Hindlimb muscle (tissue), 1 donor: ENCODE measurements around the gene BEAN1. TPM values are rescaled to one million over a fixed set of nuclear protein-coding genes. Genes with fewer than 3 reads are reported as not detected.

Experiments used
- DNase-seq: peaks from one replicate; pipeline ENCODE4 v3.0.0-alpha.2; 2013
- polyA plus RNA-seq: library from polyadenylated mRNA; unstranded; fragments of 120-200 nt; gene quantifications from one replicate; pipeline ENCODE4 v1.2.1, GENCODE V29; 2013; ENCODE audit not compliant: insufficient read length

Gene BEAN1
- polyA plus RNA-seq, 1 donor = 0.79 TPM

DNA sequence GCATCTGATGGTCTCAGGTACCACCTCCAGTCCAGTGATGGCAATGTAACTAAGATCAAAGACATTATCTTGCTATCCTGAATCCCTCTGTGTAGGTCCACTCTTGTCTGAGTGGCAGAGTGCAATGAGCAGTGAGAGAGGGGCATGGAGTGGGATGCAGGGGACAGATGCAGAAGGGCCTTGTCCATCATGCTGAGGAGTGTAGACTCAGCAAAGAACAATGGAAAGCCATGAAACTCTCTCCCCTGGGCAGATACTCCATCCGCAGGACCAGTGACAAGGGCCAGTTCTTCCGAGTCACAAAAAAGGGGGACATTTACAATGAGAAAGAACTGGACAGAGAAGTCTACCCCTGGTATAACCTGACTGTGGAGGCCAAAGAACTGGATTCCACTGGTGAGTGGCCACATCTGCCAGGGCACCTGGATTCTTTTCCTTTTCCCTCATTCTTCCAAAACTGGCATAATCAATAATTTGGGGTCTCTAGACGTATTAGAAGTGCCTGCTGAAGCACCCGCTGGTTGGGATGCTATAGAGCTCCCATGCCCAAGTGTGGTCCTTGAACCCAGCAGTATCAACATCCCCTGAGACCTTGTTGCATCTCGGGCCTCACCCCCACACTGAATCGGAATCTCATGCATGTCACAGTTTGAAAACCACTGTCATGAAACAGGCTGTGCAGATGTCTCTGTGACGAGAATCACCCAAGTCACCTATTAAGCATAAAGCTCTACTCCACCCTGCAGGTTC is 31.1 kb upstream of the BEAN1 start:
- DNase-seq = no peak

DNA sequence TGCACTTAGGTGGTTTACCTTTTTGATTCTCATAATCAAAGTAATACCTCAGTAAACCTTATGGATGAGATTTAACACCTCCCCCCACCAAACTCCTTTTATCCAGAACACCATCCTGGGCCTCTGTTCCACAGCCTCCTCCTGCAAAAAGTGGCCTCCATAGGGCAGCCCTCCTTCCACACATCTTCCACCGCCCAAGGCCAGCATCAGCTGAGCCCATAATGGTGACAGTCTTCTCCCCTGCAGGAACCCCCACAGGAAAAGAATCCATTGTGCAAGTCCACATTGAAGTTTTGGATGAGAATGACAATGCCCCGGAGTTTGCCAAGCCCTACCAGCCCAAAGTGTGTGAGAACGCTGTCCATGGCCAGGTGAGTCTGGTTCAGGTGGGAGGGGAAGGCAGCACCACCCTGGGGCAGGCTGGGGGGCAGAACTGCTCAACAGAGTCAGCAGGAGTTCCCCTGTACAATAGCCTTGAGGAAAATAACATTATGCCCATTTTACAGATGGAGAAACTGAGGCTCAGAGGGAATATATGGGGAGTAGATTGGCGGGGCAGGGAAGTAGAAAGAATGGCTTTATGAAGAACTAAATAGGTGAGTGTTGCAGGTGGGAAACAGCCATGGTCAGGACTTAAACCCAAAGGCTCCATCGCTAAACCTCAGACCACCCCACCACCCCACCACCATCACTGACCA is 29.2 kb upstream of the BEAN1 start:
- DNase-seq = no peak

DNA sequence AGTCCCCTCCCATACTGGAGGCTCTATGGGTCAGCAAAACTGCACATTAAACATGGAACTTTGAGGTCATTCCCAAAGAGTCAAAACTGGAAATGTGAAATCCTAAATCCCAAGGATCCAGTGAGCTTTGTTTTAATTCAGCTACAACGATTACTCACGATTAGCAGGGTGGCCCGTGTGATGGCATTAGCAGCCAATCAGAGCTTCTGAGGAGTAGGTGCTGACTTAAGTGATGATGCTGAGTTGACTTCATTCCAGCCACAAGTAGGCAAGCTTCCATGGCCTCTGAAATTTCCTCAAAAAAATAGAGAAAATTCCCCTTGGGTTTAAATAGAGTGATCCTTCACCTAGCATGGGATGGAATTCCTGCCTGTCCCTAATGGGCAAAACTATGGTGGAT is 28.1 kb upstream of the BEAN1 start:
- DNase-seq = no peak

DNA sequence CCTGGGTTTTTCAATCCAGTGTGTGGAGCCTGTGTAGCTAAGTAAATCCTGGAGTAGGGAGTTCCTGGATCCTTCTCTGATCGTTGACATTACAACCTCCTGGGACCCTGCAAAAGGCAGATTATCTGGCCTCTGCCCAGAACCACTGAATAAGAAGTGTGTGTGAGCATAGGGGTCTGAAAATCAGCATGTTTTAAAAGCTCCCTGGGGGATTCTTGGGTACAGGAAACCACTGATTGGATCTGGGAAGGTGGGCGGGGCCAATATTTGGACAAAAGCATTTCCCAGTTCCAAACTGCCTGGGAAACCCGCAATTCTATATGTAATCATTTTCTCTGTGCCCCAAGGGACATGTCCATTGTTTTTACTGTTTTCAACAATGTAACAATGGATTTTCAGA is 27.2 kb upstream of the BEAN1 start:
- DNase-seq = peak; percentile 29

DNA sequence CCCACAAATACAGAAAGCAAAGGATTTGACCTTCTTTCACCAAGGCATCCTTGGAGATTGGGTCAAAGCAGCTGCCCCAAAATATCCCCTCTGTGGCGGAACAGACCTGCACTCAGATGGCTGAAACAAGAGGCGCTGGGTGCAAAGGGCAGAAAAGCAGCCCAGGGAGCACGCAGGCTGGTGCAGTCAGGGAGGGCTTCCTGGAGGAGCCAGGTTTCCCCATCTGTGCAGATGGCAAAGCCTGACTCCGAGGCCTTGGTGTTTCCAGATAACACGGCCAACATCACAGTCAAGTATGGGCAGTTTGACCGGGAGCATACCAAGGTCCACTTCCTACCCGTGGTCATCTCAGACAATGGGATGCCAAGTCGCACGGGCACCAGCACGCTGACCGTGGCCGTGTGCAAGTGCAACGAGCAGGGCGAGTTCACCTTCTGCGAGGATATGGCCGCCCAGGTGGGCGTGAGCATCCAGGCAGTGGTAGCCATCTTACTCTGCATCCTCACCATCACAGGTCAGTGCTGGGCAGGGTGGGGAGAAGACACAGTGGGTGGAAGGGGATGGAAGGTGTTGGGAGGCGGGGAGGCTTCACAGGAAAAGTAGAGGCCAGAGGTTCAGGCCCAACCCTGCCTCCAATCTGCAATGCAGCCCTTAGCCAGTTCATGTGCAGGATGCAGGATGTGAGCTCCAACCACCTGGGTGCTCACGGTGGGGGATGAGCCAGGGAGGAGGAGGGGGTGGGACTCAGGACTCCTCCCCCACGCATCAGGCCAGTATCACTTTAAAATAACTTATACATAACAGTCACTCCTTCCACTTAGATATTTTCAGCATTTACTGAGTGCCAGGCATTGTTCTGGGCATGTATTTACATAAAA is 26.4 kb upstream of the BEAN1 start:
- DNase-seq = no peak

DNA sequence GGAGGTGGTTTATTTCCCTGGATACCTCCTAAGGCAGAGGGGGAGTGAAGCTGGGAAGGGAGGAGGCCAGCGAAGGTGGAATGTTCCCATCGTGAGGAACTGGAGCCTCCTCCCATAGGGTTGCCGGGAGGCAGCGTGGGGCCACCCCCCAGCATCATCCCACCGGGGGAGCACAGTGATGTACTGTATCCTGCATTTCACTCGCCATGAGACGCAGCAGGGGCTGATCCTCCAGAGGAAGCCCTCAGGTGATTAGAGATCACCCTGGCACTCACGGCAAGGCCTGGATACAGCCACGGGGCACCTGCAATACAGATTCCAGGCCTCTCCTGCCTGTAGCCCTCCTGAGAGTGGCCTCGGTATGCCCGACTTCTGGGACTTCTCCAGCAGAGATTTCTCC is 25.5 kb upstream of the BEAN1 start:
- DNase-seq = no peak

DNA sequence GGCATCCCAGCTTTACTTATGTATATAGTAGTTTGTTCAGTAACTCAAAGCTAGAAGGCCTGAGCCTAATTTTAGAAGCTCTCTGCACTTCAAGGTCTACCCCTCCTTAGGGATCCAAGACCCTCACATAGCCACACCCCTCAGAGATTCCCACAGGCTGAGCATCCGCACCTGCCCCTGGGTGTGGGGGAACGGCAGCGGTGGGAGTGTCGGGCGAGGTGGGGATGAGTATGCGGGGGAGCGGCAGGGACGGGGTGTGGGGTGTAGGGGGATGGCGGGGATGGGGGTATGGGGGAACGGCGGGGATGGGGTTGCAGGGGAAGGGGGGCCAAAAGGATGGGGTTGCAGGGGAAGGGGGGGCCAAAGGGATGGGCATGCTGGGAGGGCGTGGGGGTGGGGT is 24.9 kb upstream of the BEAN1 start:
- no peak for DNase-seq

DNA sequence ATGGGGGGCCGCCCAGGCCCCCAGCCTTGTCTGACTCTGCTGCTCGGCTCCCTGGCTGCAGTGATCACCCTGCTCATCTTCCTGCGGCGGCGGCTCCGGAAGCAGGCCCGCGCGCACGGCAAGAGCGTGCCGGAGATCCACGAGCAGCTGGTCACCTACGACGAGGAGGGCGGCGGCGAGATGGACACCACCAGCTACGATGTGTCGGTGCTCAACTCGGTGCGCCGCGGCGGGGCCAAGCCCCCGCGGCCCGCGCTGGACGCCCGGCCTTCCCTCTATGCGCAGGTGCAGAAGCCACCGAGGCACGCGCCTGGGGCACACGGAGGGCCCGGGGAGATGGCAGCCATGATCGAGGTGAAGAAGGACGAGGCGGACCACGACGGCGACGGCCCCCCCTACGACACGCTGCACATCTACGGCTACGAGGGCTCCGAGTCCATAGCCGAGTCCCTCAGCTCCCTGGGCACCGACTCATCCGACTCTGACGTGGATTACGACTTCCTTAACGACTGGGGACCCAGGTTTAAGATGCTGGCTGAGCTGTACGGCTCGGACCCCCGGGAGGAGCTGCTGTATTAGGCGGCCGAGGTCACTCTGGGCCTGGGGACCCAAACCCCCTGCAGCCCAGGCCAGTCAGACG is 24.4 kb upstream of the BEAN1 start:
- no peak for DNase-seq

DNA sequence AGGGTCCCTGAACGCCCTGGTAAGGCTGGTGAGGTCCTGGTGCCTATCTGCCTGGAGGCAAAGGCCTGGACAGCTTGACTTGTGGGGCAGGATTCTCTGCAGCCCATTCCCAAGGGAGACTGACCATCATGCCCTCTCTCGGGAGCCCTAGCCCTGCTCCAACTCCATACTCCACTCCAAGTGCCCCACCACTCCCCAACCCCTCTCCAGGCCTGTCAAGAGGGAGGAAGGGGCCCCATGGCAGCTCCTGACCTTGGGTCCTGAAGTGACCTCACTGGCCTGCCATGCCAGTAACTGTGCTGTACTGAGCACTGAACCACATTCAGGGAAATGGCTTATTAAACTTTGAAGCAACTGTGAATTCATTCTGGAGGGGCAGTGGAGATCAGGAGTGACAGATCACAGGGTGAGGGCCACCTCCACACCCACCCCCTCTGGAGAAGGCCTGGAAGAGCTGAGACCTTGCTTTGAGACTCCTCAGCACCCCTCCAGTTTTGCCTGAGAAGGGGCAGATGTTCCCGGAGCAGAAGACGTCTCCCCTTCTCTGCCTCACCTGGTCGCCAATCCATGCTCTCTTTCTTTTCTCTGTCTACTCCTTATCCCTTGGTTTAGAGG is 23.5 kb upstream of the BEAN1 start:
- DNase-seq = no peak

DNA sequence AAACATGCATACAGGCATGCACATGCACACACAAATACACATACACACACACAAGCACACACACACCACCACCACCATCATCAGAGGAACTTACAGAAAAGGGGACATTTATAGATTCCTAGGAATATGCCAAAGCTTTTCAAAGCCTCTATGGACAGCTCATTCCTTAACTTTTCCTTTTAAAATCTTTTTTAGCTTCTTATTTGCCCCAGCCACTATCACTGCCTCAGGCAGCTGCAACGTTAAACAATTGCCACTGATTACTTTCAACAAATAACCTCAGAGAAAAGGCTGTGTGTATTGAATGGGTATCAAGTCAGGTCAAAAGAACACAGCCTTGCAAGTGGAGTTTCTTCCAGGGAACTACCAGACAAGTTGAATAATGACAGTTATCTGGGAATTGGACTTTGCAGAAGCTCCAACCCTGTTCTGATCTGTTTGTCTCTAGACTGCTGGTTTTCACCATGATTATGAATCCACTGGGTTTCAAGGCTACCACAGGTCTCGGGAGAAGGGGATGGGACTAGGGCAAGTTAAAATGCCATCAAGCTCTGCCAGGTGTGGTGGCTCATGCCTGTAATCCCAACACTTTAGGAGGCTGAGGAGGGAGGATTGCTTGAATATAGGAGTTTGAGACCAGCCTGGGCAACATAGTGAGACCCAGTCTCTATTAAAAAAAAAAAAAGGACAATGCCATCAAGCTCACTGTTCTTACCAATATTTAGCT is 21.9 kb upstream of the BEAN1 start:
- DNase-seq = no peak

DNA sequence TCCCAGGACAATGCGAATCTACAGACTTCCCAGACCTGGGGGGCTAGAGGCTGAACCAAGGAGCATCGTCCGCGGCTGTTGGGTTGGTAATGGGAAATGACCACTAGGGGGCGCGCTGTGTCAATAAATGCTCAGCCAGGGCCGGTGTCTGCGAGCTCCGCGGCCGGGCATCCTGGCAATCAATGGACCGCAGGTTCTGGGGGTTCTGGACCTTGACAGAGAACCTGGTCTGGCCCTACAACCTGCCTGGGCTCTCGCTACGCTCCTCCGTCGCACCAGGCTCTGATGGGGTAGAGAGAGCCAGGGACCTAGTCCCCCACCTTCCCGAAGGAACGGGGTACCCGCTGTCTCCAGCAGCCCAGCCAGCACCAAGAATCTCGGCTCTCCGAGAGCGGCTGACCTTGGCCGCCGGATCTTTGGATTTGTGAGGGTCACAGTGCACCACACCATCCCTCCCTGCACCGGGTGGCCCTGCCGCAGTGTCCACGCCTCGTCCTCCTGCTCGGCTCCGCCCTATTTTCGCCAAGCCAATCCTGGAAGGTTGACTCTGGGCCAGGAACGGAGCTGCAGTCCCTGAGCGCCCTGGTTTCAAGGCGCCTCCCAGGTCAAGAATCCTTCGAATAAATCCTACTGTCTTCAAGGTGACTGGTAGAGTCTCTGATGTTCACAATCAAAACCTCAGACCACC is 20.4 kb upstream of the BEAN1 start:
- peak; percentile 83 for DNase-seq

DNA sequence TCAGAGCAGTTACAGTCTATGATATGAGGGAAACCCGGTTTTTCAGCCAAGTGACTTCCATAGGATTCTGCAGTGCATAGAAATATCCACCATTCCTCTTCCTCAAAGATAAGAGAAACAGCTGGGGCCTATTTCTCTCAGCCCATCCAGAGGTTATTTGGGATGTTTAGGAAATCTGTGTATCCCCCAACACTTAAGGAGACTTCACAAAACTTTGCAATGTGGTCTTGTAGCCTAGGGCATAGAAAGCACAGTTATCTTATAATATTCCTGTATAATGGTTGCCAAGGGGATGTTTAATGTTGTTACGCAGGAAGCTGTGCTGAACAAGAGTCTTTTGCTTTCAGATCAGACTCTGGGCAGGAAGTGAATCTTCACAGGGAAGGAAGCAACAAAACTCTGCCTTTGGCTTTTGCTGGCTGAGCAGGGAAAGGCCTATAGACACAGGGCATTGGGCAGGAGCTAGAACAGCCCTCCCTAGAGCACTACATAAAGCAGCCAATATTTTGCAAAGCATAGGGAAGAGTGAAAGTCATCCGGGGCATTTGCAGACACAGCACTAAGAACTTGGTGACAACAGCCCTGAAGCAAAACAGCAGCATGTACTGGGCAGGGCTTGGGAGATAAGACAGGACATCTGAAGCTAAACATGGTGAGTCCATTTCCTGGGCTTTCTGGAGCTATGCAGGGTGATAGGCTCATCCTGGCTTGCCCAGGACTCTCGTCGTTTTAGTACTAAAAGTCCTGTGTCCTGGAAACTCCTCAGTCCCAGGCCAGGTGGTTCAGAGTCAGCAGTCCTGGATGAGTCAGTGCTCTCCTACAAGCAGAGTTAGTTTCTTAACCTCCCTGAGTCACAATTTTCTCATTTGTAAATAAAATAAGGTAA is 18.7 kb upstream of the BEAN1 start:
- no peak for DNase-seq

DNA sequence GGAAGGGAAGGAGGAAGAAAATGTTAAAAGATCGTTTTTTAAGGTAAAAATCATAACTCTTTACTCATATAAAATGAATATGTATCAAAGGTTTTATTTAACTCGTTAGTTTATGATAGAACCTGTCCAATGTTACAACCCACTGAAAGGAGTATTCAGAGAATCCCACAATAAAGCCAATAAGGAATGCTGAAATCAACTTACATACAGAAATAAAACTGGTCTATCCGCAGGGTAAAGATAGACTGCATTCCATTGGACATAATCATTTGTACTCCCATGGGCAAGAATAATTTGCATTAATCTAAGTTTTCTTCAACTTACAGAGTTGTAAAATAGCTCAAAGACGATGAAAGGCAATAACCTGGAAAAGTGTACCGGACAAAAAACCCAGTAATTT is 17.9 kb upstream of the BEAN1 start:
- no peak for DNase-seq

DNA sequence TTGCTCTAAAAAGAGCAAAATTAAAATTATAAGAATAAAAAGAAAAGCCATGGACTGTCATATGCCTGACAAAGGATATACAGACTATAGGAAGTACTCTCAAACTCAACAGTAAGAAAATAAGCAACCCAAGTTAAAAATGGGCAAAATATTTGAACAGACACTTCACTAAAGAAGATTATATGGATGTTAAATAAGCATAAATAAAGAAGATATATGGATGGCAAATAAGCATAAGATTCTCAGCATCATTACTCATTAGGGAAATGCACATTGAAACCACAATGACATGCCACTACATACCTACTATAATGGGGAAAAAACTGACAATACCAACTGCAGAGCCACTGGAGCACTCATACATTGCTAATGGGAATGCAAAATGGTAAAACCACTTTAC is 14.9 kb upstream of the BEAN1 start:
- no peak for DNase-seq

DNA sequence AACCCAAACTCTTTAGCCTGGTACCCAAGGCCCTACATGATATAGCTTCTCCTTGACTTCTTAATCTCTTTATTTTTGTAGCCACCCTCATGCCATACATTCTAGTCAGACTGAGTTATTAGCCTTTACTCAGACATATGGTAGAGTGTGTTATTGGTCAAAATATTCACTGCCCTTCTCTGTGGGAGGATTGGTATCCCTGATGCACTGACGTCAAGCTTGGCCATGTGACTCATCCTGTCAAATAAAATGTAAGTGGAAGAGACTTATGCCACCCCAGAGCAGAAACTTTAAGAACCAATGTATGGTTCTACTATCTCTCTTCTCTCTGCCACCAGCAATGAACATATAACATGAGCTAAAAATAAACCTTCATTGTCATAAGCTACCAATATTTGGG is 12.2 kb upstream of the BEAN1 start:
- DNase-seq = no peak

DNA sequence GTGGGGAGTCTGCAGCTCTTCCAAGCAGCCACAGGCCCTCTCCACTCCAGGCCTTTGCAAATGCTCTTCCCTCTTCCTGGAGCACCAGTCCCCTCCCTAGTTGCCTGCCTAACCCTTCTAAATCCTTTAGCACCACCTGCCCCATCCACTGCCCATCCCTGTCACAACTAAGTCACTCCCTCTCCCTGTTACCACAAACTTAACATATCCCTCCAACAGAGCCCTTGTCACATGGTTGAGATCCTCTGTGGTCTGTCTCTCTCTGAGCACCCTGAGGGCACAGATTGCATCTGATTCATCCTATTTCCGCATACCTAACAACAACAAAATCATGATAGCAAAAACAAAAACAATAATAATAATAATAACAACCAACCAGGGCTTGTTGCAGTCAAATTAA is 11.0 kb upstream of the BEAN1 start:
- no peak for DNase-seq

DNA sequence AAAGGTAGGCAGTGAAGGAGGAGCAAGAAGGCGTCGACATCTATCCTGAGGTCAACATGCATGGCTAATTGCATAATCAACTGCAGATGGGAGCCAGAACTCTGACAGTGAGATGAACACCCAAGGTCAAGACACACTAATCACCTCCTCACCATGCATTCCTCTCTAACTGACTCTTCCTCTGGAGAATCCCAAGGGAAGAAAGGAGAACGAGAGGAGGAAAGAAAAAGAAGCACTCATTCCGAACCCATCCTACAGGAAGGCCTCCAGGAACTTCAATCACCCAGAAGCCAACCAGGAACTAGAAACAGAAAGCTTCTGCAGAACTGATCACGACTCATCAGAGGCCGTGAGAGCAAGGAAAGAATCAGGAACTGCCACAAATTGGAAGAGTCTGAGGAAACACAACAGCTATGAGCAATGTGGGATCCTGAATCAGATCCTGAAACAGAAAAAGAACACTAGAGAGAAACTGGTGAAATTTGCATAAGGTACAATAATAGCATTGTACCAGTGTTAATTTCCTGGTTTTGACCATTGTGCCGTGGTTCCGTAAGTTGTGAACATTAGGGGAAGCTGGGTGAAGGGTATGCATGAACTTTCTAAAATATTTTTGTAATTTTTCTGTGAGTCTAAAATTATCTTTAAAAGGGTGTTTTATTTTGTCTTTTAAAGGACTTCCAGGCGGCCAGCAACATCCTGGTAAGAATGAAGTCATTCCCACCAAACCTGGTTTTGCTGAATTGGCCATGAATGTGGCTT is 10.0 kb upstream of the BEAN1 start:
- no peak for DNase-seq

DNA sequence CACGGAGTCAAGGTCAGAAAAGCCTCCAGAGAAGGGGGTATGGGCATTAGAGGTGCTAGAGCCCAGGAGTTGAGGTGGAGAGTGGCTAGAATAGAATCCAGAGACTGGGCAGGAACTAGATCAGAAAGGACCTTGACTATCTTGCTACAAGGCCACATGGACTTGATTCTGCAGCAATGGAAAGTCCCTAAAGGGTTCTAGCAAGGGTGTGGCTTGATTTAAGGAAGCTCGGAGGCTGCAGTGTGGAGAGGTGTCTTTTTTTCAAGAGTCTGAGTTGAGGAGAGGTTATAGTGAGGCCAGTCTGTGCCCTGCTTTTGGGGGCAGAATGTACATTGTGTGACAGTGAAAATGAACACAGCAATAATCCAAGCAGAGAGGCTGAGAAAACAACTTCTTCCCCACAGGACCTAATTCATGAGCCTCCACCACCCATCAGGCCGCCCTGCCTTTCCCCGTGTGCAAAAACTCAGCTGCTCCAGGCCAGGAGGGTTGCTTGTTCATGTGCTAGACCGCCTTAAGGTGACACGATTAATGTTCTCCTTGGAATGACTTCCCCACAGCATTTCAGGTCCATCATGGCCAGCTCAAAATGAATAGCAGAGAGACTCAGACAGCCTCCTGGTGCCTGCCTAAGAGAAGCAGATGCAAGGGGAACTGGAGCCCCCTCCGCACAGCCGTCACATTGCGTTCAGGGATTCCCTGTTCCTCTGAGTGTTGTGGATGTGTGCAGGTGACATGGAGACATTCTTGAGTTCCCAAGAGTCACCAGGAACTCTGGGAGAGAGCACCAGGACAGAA is 8.7 kb upstream of the BEAN1 start:
- no peak for DNase-seq
